Brain pericyte (primary cell): ENCODE data around the gene TTC17.

Experiments
- DNase-seq: peaks from one replicate; pipeline ENCODE4 v3.0.0-alpha.2; 2012; ENCODE audit warnings: low read depth, low spot score

TTC17 gene

DNA sequence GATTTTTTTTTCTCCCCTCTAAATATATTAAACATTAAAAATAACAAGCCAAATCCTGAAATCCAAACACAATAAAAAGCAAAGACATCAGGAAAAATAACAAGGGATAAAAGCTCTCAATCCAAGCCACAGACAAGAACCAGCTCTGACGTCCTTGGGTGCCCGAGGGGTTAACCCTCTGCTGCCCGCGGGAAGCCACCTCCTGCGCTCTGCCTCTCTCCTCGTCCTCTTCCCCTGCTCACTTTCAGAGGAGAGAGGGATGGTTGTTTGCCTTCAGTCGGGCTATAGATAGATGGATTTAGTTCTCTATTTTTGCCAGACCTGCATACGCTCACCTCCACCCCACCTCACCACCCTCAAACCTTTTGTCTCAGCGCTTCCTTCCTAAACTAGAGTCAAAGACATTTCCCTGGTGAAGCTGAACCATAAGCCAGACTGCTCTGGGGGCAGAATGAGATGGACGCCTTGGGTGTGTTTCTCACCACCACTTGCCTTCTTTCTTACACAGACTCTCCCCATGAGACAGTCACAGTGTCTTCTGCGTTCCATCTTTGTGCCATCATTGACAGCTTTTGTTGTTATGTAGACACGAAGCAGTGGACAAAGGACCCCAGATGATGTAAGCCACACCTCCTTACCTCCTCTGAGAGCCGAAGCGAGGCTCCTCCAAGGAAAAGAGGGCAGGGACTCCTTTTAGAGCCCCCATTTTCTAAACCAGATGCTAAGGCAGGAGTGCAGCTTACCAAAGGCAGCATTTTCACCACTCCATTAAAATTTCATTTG is 179.3 kb downstream of the TTC17 start:
- no peak for DNase-seq

DNA sequence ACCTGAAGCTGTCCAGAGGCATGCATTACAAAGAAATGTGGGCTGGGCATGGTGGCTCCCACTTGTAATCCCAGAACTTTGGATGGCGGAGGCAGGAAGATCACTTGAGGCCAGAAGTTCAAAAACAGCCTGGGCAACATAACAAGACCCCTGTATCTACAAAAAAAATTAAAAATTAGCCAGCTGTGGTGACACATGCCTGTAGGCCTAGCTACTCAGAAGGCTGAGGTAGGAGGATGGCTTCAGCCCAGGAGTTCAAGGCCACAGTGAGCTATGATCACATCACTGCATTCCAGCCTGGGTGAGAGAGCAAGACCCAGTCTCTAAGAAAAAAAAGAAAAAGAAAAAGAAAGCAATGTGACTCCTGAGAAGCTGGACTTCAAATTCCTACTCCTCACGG is 183.3 kb downstream of the TTC17 start:
- no peak for DNase-seq

- DNase-seq, result no peak
These were observed 184.3 kb downstream of the TTC17 start for GRCh38 chr11:43542750-43543712.
